Tibial artery (tissue), 4 donors: ENCODE measurements around the gene PFKFB4.

Experiments used
- DNase-seq, 2 donors: peaks; one replicate each; pipeline ENCODE4 v3.0.0-alpha.2; 2019
- H3K27ac ChIP-seq, 2 donors: fragments of 200-600 bp; sonication (generic) in 1 of 2; 1 replicate in 1 of 2; 2 replicates in 1 of 2; pipeline ENCODE4 v1.5.1; 2018 to 2019; ENCODE audit warnings: mild to moderate bottlenecking in 1 of 2
- H3K27me3 ChIP-seq, 2 donors: fragments of 200-600 bp; sonication (generic) in 1 of 2; one replicate each; pipeline versions ENCODE4 v1.5.1 to v1.6.0; 2016 to 2019
- H3K36me3 ChIP-seq, 3 donors: fragments of 200-600 bp; sonication (generic) in 2 of 3; one replicate each; pipeline ENCODE4 v1.5.1; 2016 to 2019; ENCODE audit warnings: mild to moderate bottlenecking in 2 of 3
- H3K4me1 ChIP-seq, 4 donors: fragments of 200-600 bp; sonication (generic) in 2 of 4; 1 replicate in 3 of 4; 2 replicates in 1 of 4; pipeline ENCODE4 v1.5.1; 2016 to 2019
- H3K4me3 ChIP-seq, 2 donors: fragments of 200-600 bp; sonication (generic) in 1 of 2; 1 replicate in 1 of 2; 2 replicates in 1 of 2; pipeline ENCODE4 v1.5.1; 2018 to 2019; ENCODE audit warnings: mild to moderate bottlenecking in 2 of 2
- H3K9me3 ChIP-seq, 3 donors: fragments of 200-600 bp; sonication (generic) in 1 of 3; one replicate each; pipeline ENCODE4 v1.5.1; 2016 to 2019
- intact Hi-C: fragments of 100-400 bp; cut with DNase I; formaldehyde crosslinking; loops from one replicate; pipeline ENCODE4 v1.15.0; 2023; ENCODE audit warnings: low total_unique reads
- TF ChIP-seq, protein P1 (sequence below), 2 experiments: fragments of 200-600 bp in 1 of 2; fragments of 450-650 bp in 1 of 2; IDR thresholded peaks; one replicate each; pipeline ENCODE4 v1.5.1; 2017 to 2019; ENCODE audit warnings: antibody characterized with exemption in 2 of 2, mild to moderate bottlenecking in 1 of 2, moderate library complexity in 1 of 2

Gene PFKFB4

DNA sequence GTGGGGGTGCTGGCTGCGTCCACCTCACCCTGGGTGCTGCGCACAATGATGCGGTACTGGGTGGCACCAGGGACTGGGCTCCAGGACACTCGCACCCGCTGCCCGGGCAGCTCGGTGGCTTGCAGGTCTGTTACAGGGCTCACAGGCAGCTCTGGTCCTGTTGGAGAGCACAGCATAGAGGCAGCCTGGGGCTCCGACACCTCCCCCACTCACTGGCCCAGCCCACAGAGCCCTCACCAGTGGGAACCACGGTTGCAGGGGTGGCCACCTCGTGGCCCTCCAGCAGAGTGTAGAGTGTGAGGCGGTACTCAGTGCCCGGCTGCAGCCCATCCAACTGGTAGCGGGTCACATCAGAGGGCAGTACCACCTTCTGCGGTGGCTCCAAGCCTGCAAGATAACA lies 34.8 kb upstream of the PFKFB4 start:
- no peaks in the 10 kb centered on the region for H3K9me3 ChIP-seq
- no peak overlapping the region for H3K4me3 ChIP-seq
- no peak overlapping the region for H3K27ac ChIP-seq
- H3K4me1 ChIP-seq: peaks cover 0 to 24% (median 22%) of the 10 kb centered on the region in 4 donors
- intact Hi-C loops: loop anchor here (5.0 kb wide), 1 partner anchor 34 kb away; the partner anchor contains the start of gene PFKFB4
- H3K36me3 ChIP-seq: peaks cover 0 to 30% (median 0%) of the 10 kb centered on the region in 3 donors
- no peak for DNase-seq
- TF ChIP-seq, protein P1, sequence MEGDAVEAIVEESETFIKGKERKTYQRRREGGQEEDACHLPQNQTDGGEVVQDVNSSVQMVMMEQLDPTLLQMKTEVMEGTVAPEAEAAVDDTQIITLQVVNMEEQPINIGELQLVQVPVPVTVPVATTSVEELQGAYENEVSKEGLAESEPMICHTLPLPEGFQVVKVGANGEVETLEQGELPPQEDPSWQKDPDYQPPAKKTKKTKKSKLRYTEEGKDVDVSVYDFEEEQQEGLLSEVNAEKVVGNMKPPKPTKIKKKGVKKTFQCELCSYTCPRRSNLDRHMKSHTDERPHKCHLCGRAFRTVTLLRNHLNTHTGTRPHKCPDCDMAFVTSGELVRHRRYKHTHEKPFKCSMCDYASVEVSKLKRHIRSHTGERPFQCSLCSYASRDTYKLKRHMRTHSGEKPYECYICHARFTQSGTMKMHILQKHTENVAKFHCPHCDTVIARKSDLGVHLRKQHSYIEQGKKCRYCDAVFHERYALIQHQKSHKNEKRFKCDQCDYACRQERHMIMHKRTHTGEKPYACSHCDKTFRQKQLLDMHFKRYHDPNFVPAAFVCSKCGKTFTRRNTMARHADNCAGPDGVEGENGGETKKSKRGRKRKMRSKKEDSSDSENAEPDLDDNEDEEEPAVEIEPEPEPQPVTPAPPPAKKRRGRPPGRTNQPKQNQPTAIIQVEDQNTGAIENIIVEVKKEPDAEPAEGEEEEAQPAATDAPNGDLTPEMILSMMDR (IDR thresholded peaks at IDR 0.05): no peak
- H3K27me3 ChIP-seq: peaks cover 0 to 6% of the 10 kb centered on the region in 2 donors

DNA sequence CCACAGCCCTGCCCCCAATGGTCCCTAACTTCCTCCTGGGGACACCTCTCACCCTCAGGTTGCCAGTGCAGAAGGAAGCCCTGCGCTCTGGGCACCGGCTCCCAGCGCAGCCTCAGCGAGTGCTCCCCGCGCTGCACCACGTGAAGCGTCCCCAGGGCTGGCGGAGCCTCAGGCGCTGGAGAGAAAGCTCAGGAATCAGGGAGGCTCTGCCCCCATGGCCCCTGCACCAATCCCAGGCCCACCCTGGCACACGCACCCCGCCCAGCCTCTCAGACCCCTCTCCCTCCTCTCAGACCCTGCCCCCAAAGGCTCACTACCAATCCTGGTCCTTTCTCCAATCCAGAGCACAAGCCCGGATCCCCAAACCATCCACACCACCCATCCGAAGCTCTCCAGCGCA lies 31.6 kb upstream of the PFKFB4 start:
- DNase-seq: no peak
- H3K4me3 ChIP-seq: no peak overlapping the region
- H3K27me3 ChIP-seq: no peaks in the 10 kb centered on the region
- intact Hi-C loops: no loop called here
- peaks cover 0 to 62% (median 5%) of the 10 kb centered on the region in 3 donors for H3K36me3 ChIP-seq
- no peak overlapping the region for H3K27ac ChIP-seq
- TF ChIP-seq, protein P1 (IDR thresholded peaks at IDR 0.05): no peak
- H3K4me1 ChIP-seq: no peaks in the 10 kb centered on the region
- H3K9me3 ChIP-seq: no peaks in the 10 kb centered on the region

DNA sequence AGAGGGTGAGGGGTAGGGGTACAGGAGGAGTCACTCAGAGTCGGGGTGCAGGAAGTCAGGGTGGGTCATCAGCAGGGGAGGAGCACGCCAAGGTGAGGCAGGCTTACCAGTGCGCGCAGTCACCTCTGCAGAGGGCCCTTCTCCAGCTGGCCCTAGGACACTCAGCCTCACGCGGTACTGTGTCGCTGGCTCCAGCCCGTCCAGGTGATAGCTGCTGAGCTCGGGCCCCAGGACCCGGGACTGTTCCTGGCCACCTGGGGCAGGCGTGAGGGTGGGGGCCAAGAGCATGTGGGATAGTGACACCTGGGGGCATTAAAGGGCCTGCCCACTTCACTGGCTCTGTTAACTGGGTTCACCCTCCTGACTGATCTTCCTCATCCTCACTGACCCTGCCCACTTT lies 31.1 kb upstream of the PFKFB4 start:
- DNase-seq: no peak
- intact Hi-C loops: no loop called here
- Histone ChIP-seq H3K4me1 (no peaks in the 10 kb centered on the region), H3K36me3 (peaks cover 0 to 66% (median 5%) of the 10 kb centered on the region in 3 donors), H3K27me3 (no peaks in the 10 kb centered on the region), H3K4me3 (no peak overlapping the region), H3K9me3 (no peaks in the 10 kb centered on the region), H3K27ac (no peak overlapping the region)
- TF ChIP-seq, protein P1 (IDR thresholded peaks at IDR 0.05): no peak

DNA sequence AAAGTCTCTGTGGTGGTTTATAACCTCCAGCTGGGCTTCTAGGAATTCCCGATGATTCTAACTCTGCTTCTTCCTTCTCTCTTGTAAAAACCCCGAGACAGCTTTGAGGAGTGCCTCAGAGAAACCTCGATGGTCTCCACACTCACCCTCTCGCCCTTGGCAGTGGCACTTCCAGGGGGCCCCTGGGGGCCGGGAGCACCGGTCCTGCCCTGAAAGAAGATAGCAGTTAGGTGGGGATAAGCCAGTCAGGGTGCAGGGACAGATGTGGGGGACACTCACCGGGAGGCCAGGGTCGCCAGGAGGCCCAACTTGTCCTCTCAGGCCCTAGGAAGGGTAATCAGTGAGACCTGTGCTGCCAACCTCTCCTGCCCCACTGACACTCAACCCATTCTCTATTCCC lies 28.8 kb upstream of the PFKFB4 start:
- no peaks in the 10 kb centered on the region for H3K27me3 ChIP-seq
- intact Hi-C loops: no loop called here
- peaks cover 0 to 74% (median 5%) of the 10 kb centered on the region in 3 donors for H3K36me3 ChIP-seq
- H3K4me1 ChIP-seq: no peaks in the 10 kb centered on the region
- TF ChIP-seq, protein P1 (IDR thresholded peaks at IDR 0.05): no peak
- H3K4me3 ChIP-seq: no peak overlapping the region
- no peaks in the 10 kb centered on the region for H3K9me3 ChIP-seq
- no peak for DNase-seq
- H3K27ac ChIP-seq: no peak overlapping the region

DNA sequence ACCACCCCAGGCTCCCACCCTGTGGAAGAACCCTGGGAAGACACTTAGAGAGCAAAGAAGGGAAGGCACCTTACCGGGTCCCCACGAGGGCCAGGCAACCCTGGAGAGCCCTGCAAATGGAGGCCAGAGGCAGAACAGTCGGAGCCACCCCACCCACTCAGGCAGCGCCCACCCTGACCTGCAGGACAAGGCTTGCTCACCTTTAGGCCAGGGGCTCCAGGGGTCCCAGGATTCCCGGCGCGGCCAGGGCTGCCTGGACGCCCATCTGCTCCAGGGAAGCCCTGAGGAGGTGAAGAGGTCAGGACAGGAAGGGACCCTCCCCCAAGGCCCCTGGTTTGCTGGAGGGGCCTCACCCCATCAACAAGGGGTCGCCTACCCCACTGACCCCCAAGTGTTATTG lies 28.2 kb upstream of the PFKFB4 start:
- intact Hi-C loops: no loop called here
- Histone ChIP-seq H3K27me3 (no peaks in the 10 kb centered on the region), H3K4me3 (no peak overlapping the region), H3K4me1 (no peaks in the 10 kb centered on the region), H3K36me3 (peaks cover 0 to 72% (median 5%) of the 10 kb centered on the region in 3 donors), H3K9me3 (no peaks in the 10 kb centered on the region), H3K27ac (no peak overlapping the region)
- no peak for DNase-seq
- TF ChIP-seq, protein P1 (IDR thresholded peaks at IDR 0.05): no peak
